A375 (cell line): ENCODE data around the gene H2AZ2. TPM values are rescaled to one million over a fixed set of nuclear protein-coding genes. Genes with fewer than 3 reads are reported as not detected.

Experiments
- total RNA-seq: library from RNA; depleted of rRNA; stranded (reverse); fragments of >200 nt; shearing (Covaris generic); gene quantifications from 2 replicates; pipeline ENCODE4 v1.2.3, GENCODE V29; 2014; rRNA removed

Gene H2AZ2
- 271 and 294 TPM in 2 replicates for total RNA-seq

GRCh38 chr7:44847920-44848634, at the start of gene H2AZ2:
Gene H2AZ2, minus strand, starts transcription at chr7:44848087. Its CDS starts 116 bp downstream, at chr7:44847971.

DNA sequence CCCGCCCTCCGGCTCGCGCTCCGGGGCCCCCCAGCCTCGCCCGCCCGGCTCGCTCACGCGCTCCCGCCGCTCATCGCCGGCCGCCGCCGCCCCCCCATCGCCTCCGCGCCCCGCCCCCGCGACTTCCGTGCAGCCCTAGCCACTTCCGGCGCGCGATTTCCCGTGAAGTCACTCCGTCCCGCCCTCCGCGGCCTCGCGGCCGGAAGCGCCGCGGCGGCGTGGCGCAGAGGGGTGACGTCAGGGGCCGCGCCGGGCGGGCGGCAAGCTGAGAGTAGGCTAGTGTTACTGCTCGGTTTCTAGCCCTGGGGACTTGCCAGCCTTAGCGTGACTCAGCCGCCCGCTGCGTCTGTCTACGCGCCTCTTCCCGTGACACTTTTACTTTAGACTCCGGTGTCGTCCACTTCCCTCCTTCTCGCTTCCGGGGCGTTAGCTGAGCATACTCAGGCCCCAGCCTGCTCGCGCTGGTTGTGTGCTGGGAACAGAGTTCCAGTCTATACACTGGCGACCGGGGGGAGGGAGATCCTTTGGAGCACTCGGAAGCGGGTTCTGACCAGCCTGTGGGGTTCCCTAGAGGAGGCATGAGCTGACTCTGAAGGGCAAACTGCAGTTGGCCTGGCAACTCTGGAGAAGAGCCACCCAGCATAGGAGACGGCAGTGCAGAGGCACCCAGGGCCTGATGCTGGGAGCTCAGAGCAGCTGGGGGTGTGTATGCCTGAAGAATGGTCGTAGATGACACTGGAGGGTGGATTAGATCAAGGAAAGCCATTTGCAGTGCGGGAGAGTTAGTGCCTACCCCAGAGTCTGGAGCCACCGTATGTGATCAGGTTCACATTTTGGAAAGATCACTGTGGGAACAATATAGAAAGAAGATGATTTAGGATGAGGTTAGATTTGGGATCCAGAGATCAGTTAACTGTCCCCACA, 37.8 kb upstream of the H2AZ2 start, which contains the start of gene PURB:
Gene PURB, minus strand, starts transcription at position 137 of the 924 bp plus-strand sequence. CDS start 182 bp downstream, outside the sequence.

GRCh38 chr7:44796504-44797328, 51.2 kb downstream of the H2AZ2 start, which contains the start of gene PPIA:
Gene PPIA, plus strand, starts transcription at chr7:44796681. Its CDS starts 44 bp downstream, at chr7:44796725.

Other genes with a start within 250 kb of the H2AZ2 start
- 40.8 and 41.8 TPM in 2 replicates for gene OGDH, start 241.5 kb downstream of the H2AZ2 start, total RNA-seq
- gene ZMIZ2, start 99.2 kb downstream of the H2AZ2 start, total RNA-seq: 13.1 and 14.1 TPM in 2 replicates
- 3,364 and 3,839 TPM in 2 replicates for gene PPIA, start 51.4 kb downstream of the H2AZ2 start, total RNA-seq
- gene PURB, start 37.4 kb upstream of the H2AZ2 start, total RNA-seq: 12.3 and 13.8 TPM in 2 replicates
- 0.08 and 0.13 TPM in 2 replicates for gene MYO1G, start 130.9 kb upstream of the H2AZ2 start, total RNA-seq
- 22.9 and 29.8 TPM in 2 replicates for gene CCM2, start 152.1 kb upstream of the H2AZ2 start, total RNA-seq
- gene NACAD, start 240.9 kb upstream of the H2AZ2 start, total RNA-seq: 0.41 and 0.45 TPM in 2 replicates